WTC11 (cell line): Measurements from ENCODE around the gene MUC6. TPM values are rescaled to one million over a fixed set of nuclear protein-coding genes. Genes with fewer than 3 reads are reported as not detected.

Experiments used
- ATAC-seq: fragments of 200-7000 bp; cut with Tn5 transposase; 2 replicates; pipeline ENCODE4 v1.10.0; 2021; ENCODE audit warnings: mild to moderate bottlenecking, moderate library complexity
- CTCF ChIA-PET: fragments of 300-600 bp; sonication (Branson Sonifier 250); formaldehyde crosslinking; loops from one replicate; lab custom pipeline; 2021; ENCODE audit warnings: antibody characterized with exemption; lab: Charles Lee
- POLR2A ChIA-PET: fragments of 350-600 bp; sonication (Branson Sonifier 250); formaldehyde crosslinking; loops from one replicate; lab custom pipeline; 2021; ENCODE audit warnings: antibody characterized with exemption; lab: Charles Lee
- DNase-seq: peaks from one replicate; pipeline ENCODE4 v3.0.0; 2021; ENCODE audit warnings: low spot score
- H3K27ac Mint-ChIP-seq: 2 replicates; pipeline ENCODE4 v1.8.0; 2021; ENCODE audit warnings: mixed read lengths
- H3K27me3 Mint-ChIP-seq: 2 replicates; pipeline ENCODE4 v1.8.0; 2021; ENCODE audit warnings: low read depth, mild to moderate bottlenecking, moderate library complexity, mixed read lengths
- H3K36me3 Mint-ChIP-seq: 2 replicates; pipeline ENCODE4 v1.8.0; 2021; ENCODE audit warnings: mixed read lengths
- H3K4me1 Mint-ChIP-seq: 2 replicates; pipeline ENCODE4 v1.8.0; 2022; ENCODE audit warnings: mixed read lengths
- H3K4me3 Mint-ChIP-seq: 2 replicates; pipeline ENCODE4 v1.8.0; 2021; ENCODE audit warnings: mild to moderate bottlenecking, moderate library complexity, mixed read lengths
- H3K9me3 Mint-ChIP-seq: 2 replicates; pipeline ENCODE4 v1.8.0; 2021; ENCODE audit warnings: mixed read lengths
- ATF6 ChIP-seq: sonication (generic); formaldehyde crosslinking; IDR thresholded peaks from 2 replicates; pipeline ENCODE4 v1.8.1; 2023; ENCODE audit warnings: mild to moderate bottlenecking, missing genetic modification reagents
- CBFB ChIP-seq: sonication (generic); formaldehyde crosslinking; IDR thresholded peaks from 2 replicates; pipeline ENCODE4 v1.8.1; 2022; ENCODE audit warnings: mild to moderate bottlenecking, low read depth, missing genetic modification reagents
- CREB1 ChIP-seq: sonication (generic); formaldehyde crosslinking; IDR thresholded peaks from 2 replicates; pipeline ENCODE4 v1.8.0; 2023; ENCODE audit warnings: mild to moderate bottlenecking, missing genetic modification reagents
- CTCF ChIP-seq: fragments of 200-600 bp; IDR thresholded peaks from 2 replicates; pipeline ENCODE4 v1.8.0; 2022; ENCODE audit warnings: antibody characterized with exemption
- E2F5 ChIP-seq: sonication (generic); formaldehyde crosslinking; IDR thresholded peaks from 2 replicates; pipeline ENCODE4 v1.8.1; 2022; ENCODE audit warnings: mild to moderate bottlenecking, moderate library complexity, missing genetic modification reagents
- FOXJ3 ChIP-seq: sonication (generic); formaldehyde crosslinking; IDR thresholded peaks from 2 replicates; pipeline ENCODE4 v1.9.0; 2021; ENCODE audit warnings: missing genetic modification reagents, mild to moderate bottlenecking, borderline replicate concordance
- FOXK1 ChIP-seq: sonication (generic); formaldehyde crosslinking; IDR thresholded peaks from 2 replicates; pipeline ENCODE4 v1.8.0; 2022; ENCODE audit warnings: mild to moderate bottlenecking, moderate library complexity, missing genetic modification reagents
- FOXP4 ChIP-seq: sonication (generic); formaldehyde crosslinking; IDR thresholded peaks from 2 replicates; pipeline ENCODE4 v1.8.0; 2022; ENCODE audit warnings: mild to moderate bottlenecking, missing genetic modification reagents
- HMGA2 ChIP-seq: fragments of 250-450 bp; sonication (Bioruptor Pico); IDR thresholded peaks from 2 replicates; pipeline ENCODE4 v1.4.0; 2021; ENCODE audit warnings: mild to moderate bottlenecking, moderate library complexity
- MYBL2 ChIP-seq: sonication (generic); formaldehyde crosslinking; IDR thresholded peaks from 2 replicates; pipeline ENCODE4 v1.8.1; 2023; ENCODE audit warnings: mild to moderate bottlenecking, moderate library complexity, missing genetic modification reagents
- OVOL2 ChIP-seq: fragments of 250-450 bp; sonication (Bioruptor Pico); IDR thresholded peaks from 2 replicates; pipeline ENCODE4 v1.9.0; 2021; ENCODE audit warnings: mild to moderate bottlenecking, borderline replicate concordance
- SP1 ChIP-seq: sonication (generic); formaldehyde crosslinking; conservative IDR thresholded peaks from 2 replicates; pipeline ENCODE4 v1.8.1; 2022; ENCODE audit warnings: missing genetic modification reagents
- TEAD4 ChIP-seq: sonication (generic); formaldehyde crosslinking; IDR thresholded peaks from 2 replicates; pipeline ENCODE4 v1.8.0; 2022; ENCODE audit warnings: mild to moderate bottlenecking, missing genetic modification reagents
- ZNF281 ChIP-seq: sonication (generic); formaldehyde crosslinking; IDR thresholded peaks from 2 replicates; pipeline ENCODE4 v1.8.0; 2023; ENCODE audit warnings: mild to moderate bottlenecking, missing genetic modification reagents
- ZNF423 ChIP-seq: fragments of 250-450 bp; sonication (Bioruptor Pico); IDR thresholded peaks from 2 replicates; pipeline ENCODE4 v2.1.2; 2022; ENCODE audit warnings: mild to moderate bottlenecking, moderate library complexity
- ZSCAN18 ChIP-seq: fragments of 250-450 bp; sonication (Bioruptor Pico); IDR thresholded peaks from 2 replicates; pipeline ENCODE4 v2.1.2; 2022; ENCODE audit warnings: mild to moderate bottlenecking, moderate library complexity
- total RNA-seq: library from RNA; stranded (reverse); gene quantifications from 3 replicates; pipeline ENCODE4 v1.2.3, GENCODE V29; 2021

The MUC6 gene
- total RNA-seq, 1 experiment from 2014 or later: 0.13 TPM

- peaks cover 16% of the 10 kb centered on the region for H3K36me3 Mint-ChIP-seq
- no peaks in the 10 kb centered on the region; the same call in 1 of the 2 replicates for H3K27me3 Mint-ChIP-seq
- peaks cover 24% of the 10 kb centered on the region for H3K9me3 Mint-ChIP-seq
- no peak overlapping the region for H3K27ac Mint-ChIP-seq
- H3K4me3 Mint-ChIP-seq: no peak overlapping the region
- DNase-seq (no peak), ATAC-seq (no peak)
- CTCF ChIA-PET: no interaction called here
- 0 out of 2 replicates have a peak, but pooled peaks cover 3% of the 10 kb centered on the region for H3K4me1 Mint-ChIP-seq
- POLR2A ChIA-PET: no interaction called here
- TF ChIP-seq SP1 (CRISPR knock-in tag) (no peak), E2F5 (CRISPR knock-in tag) (no peak), HMGA2 (CRISPR knock-in tag) (no peak)
- TF ChIP-seq, all 79 proteins: peak for 0
These were observed 18.4 kb downstream of the MUC6 start for GRCh38 chr11:1018091-1018490.

GRCh38 chr11:1017269-1018005 is 19.1 kb downstream of the MUC6 start:
- peaks cover 24% of the 10 kb centered on the region for H3K9me3 Mint-ChIP-seq

More at GRCh38 chr11:1017269-1018005, 19.1 kb downstream of the MUC6 start:
- H3K4me3 Mint-ChIP-seq: no peak overlapping the region
- DNase-seq (no peak), ATAC-seq (no peak)
- no peaks in the 10 kb centered on the region; the same call in 1 of the 2 replicates for H3K27me3 Mint-ChIP-seq
- 0 out of 2 replicates have a peak, but pooled peaks cover 3% of the 10 kb centered on the region for H3K4me1 Mint-ChIP-seq
- peaks cover 16% of the 10 kb centered on the region for H3K36me3 Mint-ChIP-seq
- CTCF ChIA-PET: no interaction called here
- TF ChIP-seq OVOL2 (CRISPR knock-in tag) (no peak), CBFB (CRISPR knock-in tag) (no peak), FOXK1 (CRISPR knock-in tag) (no peak), ATF6 (CRISPR knock-in tag) (no peak), ZNF423 (no peak), E2F5 (CRISPR knock-in tag) (no peak), FOXJ3 (no peak), ZNF281 (CRISPR knock-in tag) (no peak), CTCF (no peak), MYBL2 (CRISPR knock-in tag) (no peak), TEAD4 (CRISPR knock-in tag) (no peak), CREB1 (CRISPR knock-in tag) (no peak), FOXP4 (CRISPR knock-in tag) (no peak), ZSCAN18 (no peak)
- H3K27ac Mint-ChIP-seq: no peak overlapping the region
- POLR2A ChIA-PET: no interaction called here
